SK-N-SH (cell line): ENCODE measurements around the gene ENDOG. TPM values are rescaled to one million over a fixed set of nuclear protein-coding genes. Genes with fewer than 3 reads are reported as not detected.
"Not testable (repeated sequence)": the region's sequence is repeated elsewhere in the genome, so short reads cannot be mapped to it uniquely, and the experiment has no call there.

Experiments used
- CTCF ChIA-PET: fragments of 300-600, 350-600 bp; formaldehyde crosslinking; extraction: SDS; loops from one replicate; lab custom pipeline; 2021; lab: Yijun Ruan, JAX
- POLR2A ChIA-PET: fragments of 350-600 bp; sonication (Branson Sonifier 250); formaldehyde crosslinking; extraction: SDS; loops from one replicate; lab custom pipeline; 2020; ENCODE audit warnings: antibody characterized with exemption, inconsistent platforms; lab: Yijun Ruan, JAX
- DNase-seq: peaks from one replicate; pipeline ENCODE4 v3.0.0; 2012
- H2AFZ ChIP-seq: fragments of 200-600 bp; sonication (generic); 2 replicates; pipeline ENCODE4 v1.8.1; 2016; ENCODE audit warnings: antibody characterized with exemption, mild to moderate bottlenecking, low read depth
- H3F3A ChIP-seq: fragments of 200-600 bp; sonication (generic); replicated peaks from 2 replicates; pipeline ENCODE3; 2016; ENCODE audit warnings: antibody characterized with exemption, mild to moderate bottlenecking; ENCODE audit not compliant: insufficient read depth
- H3K27ac ChIP-seq, 2 experiments: fragments of 200-500 bp in 1 of 2; fragments of 200-600 bp in 1 of 2; sonication (Bioruptor generic) in 1 of 2; sonication (generic), shearing (Covaris generic) in 1 of 2; 2 replicates each; pipeline versions ENCODE4 v1.5.1 to v1.6.1; 2014 to 2016; ENCODE audit warnings: low read depth in 2 of 2, inconsistent platforms in 1 of 2, low read length in 1 of 2, mild to moderate bottlenecking in 1 of 2, mixed read lengths in 1 of 2
- H3K27me3 ChIP-seq: fragments of 200-600 bp; sonication (generic), shearing (Covaris generic); 2 replicates; pipeline ENCODE4 v1.6.1; 2016; ENCODE audit warnings: mixed run types; ENCODE audit not compliant: insufficient read depth
- H3K36me3 ChIP-seq, 2 experiments: fragments of 200-500 bp in 1 of 2; fragments of 200-600 bp in 1 of 2; sonication (Bioruptor generic) in 1 of 2; sonication (generic) in 1 of 2; replicated peaks in 1 of 2; 2 replicates each; pipeline versions ENCODE3 to v1.5.1; 2014 to 2016; ENCODE audit warnings: low read length in 1 of 2, mild to moderate bottlenecking in 1 of 2; ENCODE audit not compliant: insufficient read depth in 2 of 2, control insufficient read depth in 1 of 2
- H3K4me1 ChIP-seq, 2 experiments: fragments of 200-500 bp in 1 of 2; fragments of 200-600 bp in 1 of 2; sonication (Bioruptor generic) in 1 of 2; sonication (generic), shearing (Covaris generic) in 1 of 2; 2 replicates each; pipeline versions ENCODE4 v1.5.1 to v1.6.1; 2014 to 2016; ENCODE audit warnings: low read depth in 1 of 2, low read length in 1 of 2, mixed run types in 1 of 2; ENCODE audit not compliant: insufficient read depth in 2 of 2, control insufficient read depth in 1 of 2
- H3K4me2 ChIP-seq: fragments of 200-600 bp; sonication (generic), shearing (Covaris generic); 2 replicates; pipeline ENCODE4 v1.6.1; 2017; ENCODE audit warnings: mixed run types
- H3K4me3 ChIP-seq, 2 experiments: fragments of 200-500 bp in 1 of 2; fragments of 200-600 bp in 1 of 2; sonication (Bioruptor generic) in 1 of 2; sonication (generic), shearing (Covaris generic) in 1 of 2; 2 replicates each; pipeline versions ENCODE4 v1.5.1 to v1.8.1; 2014 to 2016; ENCODE audit warnings: low read depth in 2 of 2, inconsistent platforms in 1 of 2, low read length in 1 of 2, mild to moderate bottlenecking in 1 of 2, mixed read lengths in 1 of 2, moderate library complexity in 1 of 2
- H3K79me2 ChIP-seq: fragments of 200-600 bp; sonication (generic); 2 replicates; pipeline ENCODE4 v1.8.1; 2017; ENCODE audit warnings: mild to moderate bottlenecking; ENCODE audit not compliant: insufficient read depth
- H3K9ac ChIP-seq: fragments of 200-600 bp; sonication (generic); 2 replicates; pipeline ENCODE4 v1.6.1; 2017; ENCODE audit warnings: mixed run types
- H3K9me2 ChIP-seq: fragments of 200-600 bp; sonication (generic); 2 replicates; pipeline ENCODE4 v1.6.1; 2017; ENCODE audit warnings: mixed run types
- H3K9me3 ChIP-seq: fragments of 200-600 bp; sonication (generic); 2 replicates; pipeline ENCODE4 v1.6.1; 2017; ENCODE audit warnings: mixed run types, mild to moderate bottlenecking, moderate library complexity
- H4K20me1 ChIP-seq: fragments of 200-600 bp; sonication (generic); 2 replicates; pipeline ENCODE4 v1.6.1; 2017; ENCODE audit warnings: mild to moderate bottlenecking, mixed run types; ENCODE audit not compliant: insufficient read depth
- CHD2 ChIP-seq: fragments of 150-350 bp; IDR thresholded peaks from 2 replicates; pipeline ENCODE4 v1.6.1; 2018; ENCODE audit warnings: low read length; ENCODE audit not compliant: partially characterized antibody
- EP300 ChIP-seq, 2 experiments: IDR thresholded peaks; 2 replicates each; pipeline versions ENCODE4 v1.4.0 to v1.6.1; 2012; ENCODE audit warnings: borderline replicate concordance in 1 of 2, low read depth in 1 of 2, low read length in 1 of 2
- FOSL2 ChIP-seq: IDR thresholded peaks from 2 replicates; pipeline ENCODE4 v1.4.0; 2012; ENCODE audit warnings: low read depth, mild to moderate bottlenecking, moderate library complexity, borderline replicate concordance
- FOXJ3 ChIP-seq: sonication (generic); formaldehyde crosslinking; IDR thresholded peaks from 2 replicates; pipeline ENCODE4 v1.5.1; 2020; ENCODE audit warnings: mild to moderate bottlenecking, missing genetic modification reagents
- FOXM1 ChIP-seq: IDR thresholded peaks from 2 replicates; pipeline ENCODE4 v1.4.0; 2012; ENCODE audit warnings: low read depth, mild to moderate bottlenecking
- GABPA ChIP-seq: IDR thresholded peaks from 2 replicates; pipeline ENCODE4 v1.4.0; 2012; ENCODE audit warnings: low read depth, mild to moderate bottlenecking
- GATA2 ChIP-seq: sonication (generic); formaldehyde crosslinking; IDR thresholded peaks from 2 replicates; pipeline ENCODE4 v1.5.0; 2020; ENCODE audit warnings: mild to moderate bottlenecking, missing genetic modification reagents
- MEF2A ChIP-seq: IDR thresholded peaks from 2 replicates; pipeline ENCODE4 v1.4.0; 2012; ENCODE audit warnings: low read depth, borderline replicate concordance
- MXI1 ChIP-seq: IDR thresholded peaks from 2 replicates; pipeline ENCODE4 v1.6.1; 2012; ENCODE audit warnings: mild to moderate bottlenecking, low read depth, low read length, improper control_type of control experiment
- POLR2AphosphoS5 ChIP-seq: IDR thresholded peaks from 2 replicates; pipeline ENCODE4 v1.6.1; 2012; ENCODE audit warnings: low read depth, low read length
- RAD21 ChIP-seq: IDR thresholded peaks from 2 replicates; pipeline ENCODE4 v1.6.1; 2012; ENCODE audit warnings: mild to moderate bottlenecking, low read length
- RCOR1 ChIP-seq: fragments of 150-350 bp; IDR thresholded peaks from 2 replicates; pipeline ENCODE4 v1.6.1; 2017; ENCODE audit warnings: antibody characterized with exemption, low read length
- SIN3A ChIP-seq: IDR thresholded peaks from 2 replicates; pipeline ENCODE4 v1.6.1; 2012; ENCODE audit warnings: low read depth, mild to moderate bottlenecking, low read length, moderate library complexity, borderline replicate concordance
- TAF1 ChIP-seq: IDR thresholded peaks from 2 replicates; pipeline ENCODE4 v1.6.1; 2012; ENCODE audit warnings: low read depth, mild to moderate bottlenecking, low read length, moderate library complexity, borderline replicate concordance
- WGBS: methylation state at CpG from one replicate; pipeline ENCODE4 v1.1.6; 2017; ENCODE audit warnings: low lambda C conversion rate; 5-methylcytosine and 5-hydroxymethylcytosine counted together
- polyA plus RNA-seq, 3 experiments: library from polyadenylated mRNA; depleted of rRNA; stranded (reverse); fragments of >200 nt; gene quantifications; 2 replicates each; pipeline ENCODE4 v1.2.3, GENCODE V29; 2012
- TF ChIP-seq, protein P1 (sequence below): IDR thresholded peaks from 2 replicates; pipeline ENCODE4 v1.4.0; 2012; ENCODE audit warnings: low read depth, borderline replicate concordance
- TF ChIP-seq, protein P2 (sequence below): fragments of 150-350 bp; IDR thresholded peaks from 2 replicates; pipeline ENCODE4 v1.6.1; 2016; ENCODE audit warnings: mild to moderate bottlenecking, low read depth, low read length

Gene ENDOG
- polyA plus RNA-seq, 1 of the 3 experiments (the other 2 are of a cell fraction), result 26.6 TPM

DNA sequence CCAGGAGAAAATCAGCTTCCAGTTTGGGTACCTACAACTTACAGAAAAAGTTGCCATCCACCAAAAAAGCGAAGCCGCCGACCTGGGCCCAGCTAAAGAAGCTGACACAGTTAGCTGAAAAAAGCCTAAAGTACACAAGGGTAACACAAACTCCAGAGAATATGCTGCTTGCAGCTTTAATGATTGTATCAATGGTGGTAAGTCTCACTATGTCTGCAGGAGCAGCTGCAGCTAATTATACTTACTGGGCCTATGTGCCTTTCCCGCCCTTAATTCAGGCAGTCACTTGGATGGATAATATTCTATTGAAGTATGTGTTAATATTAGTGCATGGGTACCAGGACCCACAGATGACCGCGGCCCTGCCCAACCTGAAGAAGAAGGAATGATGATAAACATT is 36.2 kb downstream of the ENDOG start:
- H3K4me3 ChIP-seq, H3K4me1 ChIP-seq, H3F3A ChIP-seq, DNase-seq, H3K79me2 ChIP-seq, H2AFZ ChIP-seq, H3K9me2 ChIP-seq, H4K20me1 ChIP-seq, H3K27me3 ChIP-seq, H3K4me2 ChIP-seq, POLR2A ChIA-PET, H3K9ac ChIP-seq, H3K36me3 ChIP-seq, H3K9me3 ChIP-seq: not testable (repeated sequence)
- TF ChIP-seq GATA2 (CRISPR knock-in tag), result peak; percentile 10; the same call in 1 of the 2 replicates
- CTCF ChIA-PET, result interaction anchor here (3.1 to 6.1 kb wide), 3 partner anchors 9 to 72 kb away, joined by 11 to 73 read pairs (median 34); no protein-coding TSS in a partner anchor
- H3K27ac ChIP-seq, result peak overlapping the region in 1 of 2 experiments; percentile 55; a peak in 1 of 4 replicates
- WGBS, result 92% methylated on average over 6 of the region's 6 CpGs

DNA sequence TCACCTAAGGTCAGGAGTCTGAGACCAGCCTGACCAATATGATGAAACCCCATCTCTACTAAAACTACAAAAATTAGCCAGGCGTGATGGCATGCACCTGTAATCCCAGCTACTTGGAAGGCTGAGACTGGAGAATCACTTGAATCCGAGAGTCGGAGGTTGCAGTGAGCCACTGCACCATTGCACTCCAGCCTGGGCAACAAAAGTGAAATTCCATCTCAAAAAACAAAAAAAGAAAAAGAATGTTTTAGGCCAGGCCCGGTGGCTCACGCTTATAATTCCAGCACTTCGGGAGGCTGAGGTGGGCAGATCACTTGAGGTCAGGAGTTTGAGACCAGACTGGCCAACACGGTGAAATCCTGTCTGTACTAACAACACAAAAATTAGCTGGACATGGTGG is 40.2 kb downstream of the ENDOG start:
- H3K27ac ChIP-seq, H3K9me3 ChIP-seq, H3K9ac ChIP-seq, H3K79me2 ChIP-seq, H2AFZ ChIP-seq, H3F3A ChIP-seq, DNase-seq, H3K4me3 ChIP-seq, POLR2A ChIA-PET, H4K20me1 ChIP-seq, H3K4me1 ChIP-seq, H3K9me2 ChIP-seq, H3K27me3 ChIP-seq, H3K4me2 ChIP-seq, H3K36me3 ChIP-seq: not testable (repeated sequence)
- CTCF ChIA-PET, result interaction anchor here (2.8 kb wide), 1 partner anchor 70 kb away, joined by 10 read pairs; no protein-coding TSS in a partner anchor
- 95% methylated on average over 7 of the region's 7 CpGs for WGBS

DNA sequence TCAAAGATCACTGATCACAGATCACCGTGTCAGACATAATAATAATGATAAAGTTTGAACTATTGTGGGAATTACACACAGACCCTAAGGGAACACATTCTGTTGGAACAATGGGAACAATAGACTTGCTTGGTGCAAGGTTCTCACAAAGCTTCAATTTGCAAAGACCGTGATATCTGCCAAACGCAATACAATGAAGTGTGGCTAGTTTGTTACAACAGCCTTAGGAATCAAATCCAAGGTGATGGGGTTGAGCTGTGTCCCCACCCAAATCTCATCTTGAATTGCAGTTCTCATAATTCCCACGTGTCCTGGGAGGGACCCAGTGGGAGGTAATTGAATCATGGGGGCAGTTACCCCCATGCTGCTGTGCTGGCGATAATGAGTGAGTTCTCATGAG is 42.6 kb downstream of the ENDOG start:
- Histone ChIP-seq H3K9ac (no peak overlapping the region), H3K4me2 (no peak overlapping the region), H3K79me2 (peaks cover 4% of the 10 kb centered on the region; the same call in 1 of the 2 replicates), H3K27ac (no peak overlapping the region), H3K36me3 (no peaks in the 10 kb centered on the region), H4K20me1 (no peaks in the 10 kb centered on the region), H3K9me3 (no peaks in the 10 kb centered on the region), H3K4me3 (no peak overlapping the region), H3F3A (no peaks in the 10 kb centered on the region), H3K27me3 (no peaks in the 10 kb centered on the region), H2AFZ (no peak overlapping the region), H3K9me2 (no peaks in the 10 kb centered on the region), H3K4me1 (no peaks in the 10 kb centered on the region; a peak in 1 of 4 replicates)
- ChIA-PET POLR2A (no interaction called here), CTCF (interaction anchor here (0.9 to 6.0 kb wide), 5 partner anchors 8 to 67 kb away, joined by 3 to 50 read pairs (median 34); partner anchors contain the start of genes KYAT1 and LRRC8A)
- DNase-seq, result no peak
- WGBS, result 91% methylated on average over 5 of the region's 5 CpGs
- TF ChIP-seq FOSL2 (no peak), CHD2 (no peak), TAF1 (no peak), RAD21 (no peak), POLR2AphosphoS5 (no peak), FOXJ3 (CRISPR knock-in tag) (no peak), SIN3A (no peak), MXI1 (no peak), EP300 (IDR thresholded peaks at IDR 0.05; ENCODE audit: borderline replicate concordance in 1 of 2, low read depth in 1 of 2, low read length in 1 of 2) (no peak), MEF2A (no peak), GABPA (no peak), FOXM1 (no peak), RCOR1 (no peak)
- TF ChIP-seq, protein P1, sequence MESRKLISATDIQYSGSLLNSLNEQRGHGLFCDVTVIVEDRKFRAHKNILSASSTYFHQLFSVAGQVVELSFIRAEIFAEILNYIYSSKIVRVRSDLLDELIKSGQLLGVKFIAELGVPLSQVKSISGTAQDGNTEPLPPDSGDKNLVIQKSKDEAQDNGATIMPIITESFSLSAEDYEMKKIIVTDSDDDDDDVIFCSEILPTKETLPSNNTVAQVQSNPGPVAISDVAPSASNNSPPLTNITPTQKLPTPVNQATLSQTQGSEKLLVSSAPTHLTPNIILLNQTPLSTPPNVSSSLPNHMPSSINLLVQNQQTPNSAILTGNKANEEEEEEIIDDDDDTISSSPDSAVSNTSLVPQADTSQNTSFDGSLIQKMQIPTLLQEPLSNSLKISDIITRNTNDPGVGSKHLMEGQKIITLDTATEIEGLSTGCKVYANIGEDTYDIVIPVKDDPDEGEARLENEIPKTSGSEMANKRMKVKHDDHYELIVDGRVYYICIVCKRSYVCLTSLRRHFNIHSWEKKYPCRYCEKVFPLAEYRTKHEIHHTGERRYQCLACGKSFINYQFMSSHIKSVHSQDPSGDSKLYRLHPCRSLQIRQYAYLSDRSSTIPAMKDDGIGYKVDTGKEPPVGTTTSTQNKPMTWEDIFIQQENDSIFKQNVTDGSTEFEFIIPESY, result no peak
- TF ChIP-seq, protein P2, sequence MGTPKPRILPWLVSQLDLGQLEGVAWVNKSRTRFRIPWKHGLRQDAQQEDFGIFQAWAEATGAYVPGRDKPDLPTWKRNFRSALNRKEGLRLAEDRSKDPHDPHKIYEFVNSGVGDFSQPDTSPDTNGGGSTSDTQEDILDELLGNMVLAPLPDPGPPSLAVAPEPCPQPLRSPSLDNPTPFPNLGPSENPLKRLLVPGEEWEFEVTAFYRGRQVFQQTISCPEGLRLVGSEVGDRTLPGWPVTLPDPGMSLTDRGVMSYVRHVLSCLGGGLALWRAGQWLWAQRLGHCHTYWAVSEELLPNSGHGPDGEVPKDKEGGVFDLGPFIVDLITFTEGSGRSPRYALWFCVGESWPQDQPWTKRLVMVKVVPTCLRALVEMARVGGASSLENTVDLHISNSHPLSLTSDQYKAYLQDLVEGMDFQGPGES, result no peak
